ENCODE data around the gene GRB2.
A peak's percentile ranks its signal among the peaks of the same experiment; 100 is the strongest.
"Not testable (repeated sequence)": the region's sequence is repeated elsewhere in the genome, so short reads cannot be mapped to it uniquely, and the experiment has no call there.

GRB2 gene

GRCh38 chr17:75405365-75406221 lies at the start of gene GRB2:
TSS of gene GRB2 (minus strand) at chr17:75405678. CDS start at chr17:75393628, 12,050 bp downstream.
- DNase-seq, result peak; percentile 95

- DNase-seq, result not testable (repeated sequence)
These were observed 49.2 kb upstream of the GRB2 start for GRCh38 chr17:75454672-75455071.

GRCh38 chr17:75454193-75454592 lies 48.7 kb upstream of the GRB2 start:
- DNase-seq, result no peak

- no peak for DNase-seq
These were observed 44.8 kb upstream of the GRB2 start for GRCh38 chr17:75450270-75450669.

- DNase-seq, result no peak
These were observed 42.7 kb upstream of the GRB2 start for GRCh38 chr17:75447951-75448856.

GRCh38 chr17:75445896-75446295 lies 40.4 kb upstream of the GRB2 start:
- DNase-seq, result not testable (repeated sequence)

- DNase-seq, result no peak
These were observed 39.8 kb upstream of the GRB2 start for GRCh38 chr17:75445296-75445695.

- no peak for DNase-seq
These were observed 37.0 kb upstream of the GRB2 start for GRCh38 chr17:75442168-75443103.

GRCh38 chr17:75440738-75441448 lies 35.4 kb upstream of the GRB2 start:
- no peak for DNase-seq

- no peak for DNase-seq
These were observed 33.8 kb upstream of the GRB2 start for GRCh38 chr17:75439287-75439686.

GRCh38 chr17:75437404-75437803 lies 31.9 kb upstream of the GRB2 start:
- DNase-seq, result not testable (repeated sequence)

GRCh38 chr17:75434433-75434832 lies 29.0 kb upstream of the GRB2 start:
- DNase-seq, result not testable (repeated sequence)

GRCh38 chr17:75433218-75433783 lies 27.8 kb upstream of the GRB2 start:
- DNase-seq, result no peak

GRCh38 chr17:75430159-75430974 lies 24.9 kb upstream of the GRB2 start:
- DNase-seq, result no peak

GRCh38 chr17:75428543-75429469 lies 23.3 kb upstream of the GRB2 start:
- no peak for DNase-seq

- no peak for DNase-seq
These were observed 13.1 kb upstream of the GRB2 start for GRCh38 chr17:75418531-75418930.

- no peak for DNase-seq
These were observed 11.6 kb upstream of the GRB2 start for GRCh38 chr17:75417054-75417580.

GRCh38 chr17:75416006-75416405 lies 10.5 kb upstream of the GRB2 start:
- no peak for DNase-seq

- no peak for DNase-seq
These were observed 9.0 kb upstream of the GRB2 start for GRCh38 chr17:75414488-75414887.

Data from COR-L47 (cell line).